HepG2 (cell line): Measurements from ENCODE around the gene SIDT1. TPM values are rescaled to one million over a fixed set of nuclear protein-coding genes. Genes with fewer than 3 reads are reported as not detected.

ENCODE experiments used
- ATAC-seq: fragments of 200-7000 bp; cut with Tn5 transposase; 3 replicates; pipeline ENCODE4 v1.9.1; 2020; ENCODE audit warnings: mild to moderate bottlenecking, moderate library complexity
- BruUV-seq: library from RNA; stranded (reverse); fragments of 400-500 nt; replicated peaks from 2 replicates; lab custom pipeline; 2021; lab: Mats Ljungman, UMichigan
- CTCF ChIA-PET: fragments of 300-600 bp; formaldehyde crosslinking; extraction: SDS; loops from one replicate; lab custom pipeline; 2021; ENCODE audit warnings: low total read pairs, inconsistent platforms, low intra/inter-chr PET ratio; lab: Yijun Ruan, JAX
- POLR2A ChIA-PET: fragments of 350-600 bp; sonication (Branson Sonifier 250); formaldehyde crosslinking; loops from one replicate; lab custom pipeline; 2020; ENCODE audit warnings: antibody characterized with exemption, inconsistent platforms; lab: Yijun Ruan, JAX
- DNase-seq: peaks from one replicate; pipeline ENCODE4 v3.0.0-alpha.2; 2015; ENCODE audit warnings: low spot score
- FAIRE-seq: peaks from 3 replicates; lab custom pipeline; 2011; peaks lifted over from hg19 to GRCh38; lab: Jason Lieb, UNC
- H2AFZ ChIP-seq: one replicate; pipeline ENCODE4 v1.6.1; 2011; ENCODE audit warnings: low read length, inconsistent platforms
- H3K27ac ChIP-seq: fragments of 300-600 bp; 3 replicates; pipeline ENCODE4 v1.8.0; 2011; ENCODE audit warnings: mixed run types, mild to moderate bottlenecking, mixed read lengths, low read length, inconsistent platforms; ENCODE audit not compliant: insufficient read depth; ENCODE audit errors: extremely low read length
- H3K27me3 ChIP-seq, 2 experiments: fragments of 200-600 bp in 1 of 2; 2 replicates in 1 of 2; 3 replicates in 1 of 2; pipeline versions ENCODE4 v1.6.0 to v1.8.0; 2011; ENCODE audit warnings: low read length in 2 of 2, mild to moderate bottlenecking in 2 of 2, moderate library complexity in 2 of 2, inconsistent platforms in 1 of 2; ENCODE audit not compliant: insufficient read depth in 2 of 2, control insufficient read depth in 1 of 2
- H3K36me3 ChIP-seq, 2 experiments: fragments of 200-600 bp in 1 of 2; replicated peaks in 1 of 2; 2 replicates in 1 of 2; 3 replicates in 1 of 2; pipeline versions ENCODE4 v1.5.1 to v1.8.0; 2011; ENCODE audit warnings: low read length in 2 of 2, inconsistent platforms in 1 of 2; ENCODE audit not compliant: insufficient read depth in 2 of 2, control insufficient read depth in 1 of 2
- H3K4me1 ChIP-seq: 2 replicates; pipeline ENCODE4 v1.5.1; 2012; ENCODE audit warnings: low read length, inconsistent platforms; ENCODE audit not compliant: insufficient read depth
- H3K4me2 ChIP-seq: 2 replicates; pipeline ENCODE4 v1.6.0; 2011; ENCODE audit warnings: low read depth, low read length, inconsistent platforms
- H3K4me3 ChIP-seq, 3 experiments: fragments of 200-600 bp in 1 of 3; sonication (generic), shearing (Covaris generic) in 1 of 3; replicated peaks in 1 of 3; 2 replicates each; pipeline ENCODE4 v1.5.1; 2011 to 2016; ENCODE audit warnings: low read length in 3 of 3, inconsistent platforms in 2 of 3, low read depth in 2 of 3, mild to moderate bottlenecking in 2 of 3, control low read depth in 1 of 3, mixed read lengths in 1 of 3; ENCODE audit not compliant: insufficient read depth in 1 of 3
- H3K79me2 ChIP-seq: one replicate; pipeline ENCODE4 v1.6.1; 2011; ENCODE audit warnings: low read length, inconsistent platforms; ENCODE audit not compliant: insufficient read depth
- H3K9ac ChIP-seq: 2 replicates; pipeline ENCODE4 v1.6.0; 2011; ENCODE audit warnings: mild to moderate bottlenecking, low read depth, low read length, inconsistent platforms; ENCODE audit not compliant: insufficient read depth
- H3K9me3 ChIP-seq: 2 replicates; pipeline ENCODE4 v1.5.1; 2012; ENCODE audit warnings: mild to moderate bottlenecking, low read length
- H4K20me1 ChIP-seq: 2 replicates; pipeline ENCODE4 v1.6.0; 2011; ENCODE audit warnings: inconsistent platforms, mild to moderate bottlenecking, low read length, moderate library complexity; ENCODE audit not compliant: insufficient read depth
- CENPT ChIP-seq: sonication (generic); formaldehyde crosslinking; IDR thresholded peaks from 2 replicates; pipeline ENCODE4 v1.8.0; 2022; ENCODE audit warnings: low read depth, mild to moderate bottlenecking, moderate library complexity, missing genetic modification reagents
- CREB1 ChIP-seq, 2 experiments: fragments of 450-650 bp in 1 of 2; IDR thresholded peaks; 2 replicates each; pipeline ENCODE4 v1.6.1; 2016 to 2017; ENCODE audit warnings: control low read depth in 1 of 2, mild to moderate bottlenecking in 1 of 2, missing compliant biosample characterization in 1 of 2, missing genetic modification characterization in 1 of 2
- GATA4 ChIP-seq: sonication (generic); IDR thresholded peaks from 2 replicates; pipeline ENCODE4 v1.6.1; 2016; ENCODE audit warnings: antibody characterized with exemption, low read depth, borderline replicate concordance
- PRDM10 ChIP-seq: sonication (generic); formaldehyde crosslinking; IDR thresholded peaks from 2 replicates; pipeline ENCODE4 v1.4.0; 2020; ENCODE audit warnings: low read depth, missing genetic modification reagents
- RXRA ChIP-seq: sonication (generic); formaldehyde crosslinking; IDR thresholded peaks from 2 replicates; pipeline ENCODE4 v1.5.1; 2020; ENCODE audit warnings: missing genetic modification reagents
- TCF12 ChIP-seq, 2 experiments: fragments of 450-650 bp in 1 of 2; sonication (generic) in 1 of 2; formaldehyde crosslinking in 1 of 2; IDR thresholded peaks; 2 replicates each; pipeline versions ENCODE4 v1.6.1 to v1.8.0; 2017 to 2022; ENCODE audit warnings: antibody characterized with exemption in 1 of 2, mild to moderate bottlenecking in 1 of 2, missing genetic modification reagents in 1 of 2, moderate library complexity in 1 of 2
- THAP8 ChIP-seq: sonication (generic); formaldehyde crosslinking; IDR thresholded peaks from 2 replicates; pipeline ENCODE4 v1.5.1; 2020; ENCODE audit warnings: missing genetic modification reagents, mild to moderate bottlenecking, borderline replicate concordance
- YEATS4 ChIP-seq: sonication (generic); formaldehyde crosslinking; IDR thresholded peaks from 2 replicates; pipeline ENCODE4 v1.4.0; 2020; ENCODE audit warnings: missing genetic modification reagents, borderline replicate concordance
- ZGPAT ChIP-seq: IDR thresholded peaks from 2 replicates; pipeline ENCODE4 v1.6.1; 2016; ENCODE audit warnings: mild to moderate bottlenecking
- ZNF101 ChIP-seq: sonication (generic); formaldehyde crosslinking; IDR thresholded peaks from 2 replicates; pipeline ENCODE4 v1.4.0; 2020; ENCODE audit warnings: mild to moderate bottlenecking, low read depth, missing genetic modification reagents, borderline replicate concordance
- ZNF550 ChIP-seq: sonication (generic); formaldehyde crosslinking; IDR thresholded peaks from 2 replicates; pipeline ENCODE4 v1.4.0; 2020; ENCODE audit warnings: mild to moderate bottlenecking, missing genetic modification reagents, borderline replicate concordance
- ZNF784 ChIP-seq: sonication (generic); formaldehyde crosslinking; IDR thresholded peaks from 2 replicates; pipeline ENCODE4 v1.5.1; 2020; ENCODE audit warnings: missing genetic modification reagents, mild to moderate bottlenecking, borderline replicate concordance
- WGBS: methylation state at CpG from one replicate; pipeline ENCODE4 v1.1.6; 2017; ENCODE audit warnings: low lambda C conversion rate; 5-methylcytosine and 5-hydroxymethylcytosine counted together
- in situ Hi-C: cut with HindIII; loops from 2 replicates; pipeline ENCODE4 v1.10.0; 2017; ENCODE audit warnings: low pct_unique_long_range_greater_than_20kb; ENCODE audit not compliant: extremely low pct_ligation_motif_present
- intact Hi-C: fragments of 100-400 bp; cut with micrococcal nuclease; formaldehyde crosslinking; loops from one replicate; pipeline ENCODE4 v1.10.0; 2022; ENCODE audit not compliant: unreplicated experiment
- polyA plus RNA-seq, 8 experiments: library from polyadenylated mRNA; depleted of rRNA in 3 of 8; stranded (reverse) in 7 of 8; unstranded in 1 of 8; fragments of >200 nt; fragmentation: Illumina TruSeq in 4 of 8; extraction: Trizol in 4 of 8; gene quantifications; 2 replicates each; pipeline versions ENCODE4 v1.2.1 to v1.2.3, GENCODE V29; 2011 to 2016; ENCODE audit warnings: low read depth in 4 of 8, missing spikeins in 1 of 8, mixed read lengths in 1 of 8; ENCODE audit not compliant: insufficient read depth in 1 of 8
- total RNA-seq, 5 experiments: library from RNA; depleted of rRNA; stranded (reverse); fragments of >200 nt; fragmentation: Illumina TruSeq; extraction: Trizol; gene quantifications; 2 replicates each; pipeline ENCODE4 v1.2.3, GENCODE V29; 2016; ENCODE audit warnings: low read depth in 1 of 5

Gene SIDT1
- total and polyA plus RNA-seq, 2 of the 13 experiments (the other 11 are each of a cell fraction or from before 2014, with no cell fraction given), result 0.07 TPM

GRCh38 chr3:113498221-113499005 is 33.9 kb upstream of the SIDT1 start:
- Histone ChIP-seq H3K4me2 (no peak overlapping the region), H3K4me3 (no peak overlapping the region), H3K36me3 (peaks cover 4 to 22% of the 10 kb centered on the region in 2 experiments; a peak in 1 of 5 replicates), H2AFZ (no peak overlapping the region), H3K4me1 (no peaks in the 10 kb centered on the region), H3K27ac (no peak overlapping the region), H4K20me1 (no peaks in the 10 kb centered on the region), H3K79me2 (no peaks in the 10 kb centered on the region), H3K9me3 (no peaks in the 10 kb centered on the region), H3K27me3 (no peaks in the 10 kb centered on the region), H3K9ac (no peak overlapping the region)
- DNase-seq (no peak), FAIRE-seq (no peak), ATAC-seq (no peak)
- ChIA-PET CTCF (no interaction called here), POLR2A (no interaction called here)
- intact Hi-C loops (no loop called here), in situ Hi-C loops (loop anchor here (10.0 kb wide), 2 partner anchors 76 to 126 kb away; no protein-coding TSS in a partner anchor)
- WGBS, result 95% methylated on average over 5 of the region's 5 CpGs
- no TSS peak for BruUV-seq
- TF ChIP-seq YEATS4 (CRISPR knock-in tag), result no peak
- no peak for TF ChIP-seq CENPT (CRISPR knock-in tag)
- no peak for TF ChIP-seq ZNF101 (CRISPR knock-in tag)
- no peak for TF ChIP-seq ZGPAT (CRISPR knock-in tag)
- TF ChIP-seq TCF12 (IDR thresholded peaks at IDR 0.05), result no peak
- TF ChIP-seq TCF12 (CRISPR knock-in tag; IDR thresholded peaks at IDR 0.05), result no peak
- TF ChIP-seq GATA4, result no peak
- TF ChIP-seq PRDM10 (CRISPR knock-in tag), result no peak
- no peak for TF ChIP-seq RXRA (CRISPR knock-in tag)
- TF ChIP-seq ZNF784 (CRISPR knock-in tag), result no peak
- TF ChIP-seq ZNF550 (CRISPR knock-in tag), result no peak
- no peak for TF ChIP-seq CREB1 (IDR thresholded peaks at IDR 0.05)
- no peak for TF ChIP-seq CREB1 (CRISPR knock-in tag; IDR thresholded peaks at IDR 0.05)
- TF ChIP-seq THAP8, result no peak
